Fibroblast of villous mesenchyme (primary cell): ENCODE results near the gene PRKRIP1. TPM values are rescaled to one million over a fixed set of nuclear protein-coding genes. Genes with fewer than 3 reads are reported as not detected.

ENCODE experiments used
- DNase-seq: peaks from one replicate; pipeline ENCODE4 v3.0.0-alpha.2; 2010; ENCODE audit warnings: low read depth
- H3K4me3 ChIP-seq: 2 replicates; pipeline ENCODE4 v1.5.1; 2011; ENCODE audit warnings: low read depth, mild to moderate bottlenecking, low read length
- CTCF ChIP-seq: IDR thresholded peaks from 2 replicates; pipeline ENCODE4 v1.5.1; 2012; ENCODE audit warnings: low read depth, mild to moderate bottlenecking, low read length; ENCODE audit not compliant: insufficient read depth
- total RNA-seq: library from RNA; depleted of rRNA; stranded (reverse); fragments of >200 nt; gene quantifications from 2 replicates; pipeline ENCODE4 v1.2.3, GENCODE V29; 2012

Gene PRKRIP1
- total RNA-seq, 1 donor = 18.6 TPM

DNA sequence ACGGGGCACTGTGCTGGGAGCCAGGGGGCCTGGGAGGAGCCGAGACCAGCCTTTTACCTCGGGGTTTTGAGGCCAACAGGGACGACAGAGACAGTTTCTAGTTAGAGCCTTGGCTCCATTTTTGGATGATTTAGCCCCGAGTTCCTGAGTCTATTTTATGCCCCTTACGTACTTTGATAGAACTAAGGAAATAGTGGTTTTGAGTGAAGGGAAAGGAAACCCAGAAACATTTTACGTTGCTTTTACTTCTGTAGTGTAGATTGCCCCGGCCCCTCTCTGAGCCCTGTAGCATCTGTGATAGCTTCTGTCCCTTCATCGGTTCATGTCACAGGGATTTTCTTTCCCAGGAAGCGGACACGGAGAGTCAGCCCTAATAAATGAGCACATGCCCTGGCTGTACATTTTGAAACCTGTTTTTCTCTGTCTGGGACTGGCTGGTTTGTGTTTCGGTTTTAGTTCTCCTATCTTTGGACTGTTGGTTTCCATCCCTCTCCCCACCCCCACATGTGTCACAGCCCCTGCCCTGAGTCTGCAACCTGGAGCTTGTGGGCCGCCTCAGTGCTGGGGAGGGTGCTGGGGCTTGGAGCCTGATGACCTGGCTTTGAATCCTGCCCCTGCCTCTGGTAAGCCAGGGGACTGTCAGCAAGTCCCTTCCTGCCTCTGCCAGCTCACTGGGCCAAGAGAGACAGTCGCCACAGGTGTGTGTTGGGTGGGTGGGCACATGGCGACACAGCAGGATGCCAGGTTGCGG is 30.3 kb downstream of the PRKRIP1 start:
- no peak overlapping the region for H3K4me3 ChIP-seq
- no peak for DNase-seq
- TF ChIP-seq CTCF = no peak

GRCh38 chr7:102427019-102427405 is 30.8 kb downstream of the PRKRIP1 start:
- no peak overlapping the region for H3K4me3 ChIP-seq
- no peak for TF ChIP-seq CTCF
- DNase-seq = no peak

GRCh38 chr7:102429141-102429899 is 33.2 kb downstream of the PRKRIP1 start:
- no peak for DNase-seq
- no peak for TF ChIP-seq CTCF
- H3K4me3 ChIP-seq = no peak overlapping the region

- TF ChIP-seq CTCF = no peak
- DNase-seq = peak; percentile 24
- H3K4me3 ChIP-seq = no peak overlapping the region
Measured at GRCh38 chr7:102431617-102432298, 35.6 kb downstream of the PRKRIP1 start.

GRCh38 chr7:102432442-102433218 is 36.5 kb downstream of the PRKRIP1 start:
- H3K4me3 ChIP-seq = peak overlapping the region; percentile 81
- DNase-seq = no peak

More at GRCh38 chr7:102432442-102433218, 36.5 kb downstream of the PRKRIP1 start:
- no peak for TF ChIP-seq CTCF
